NCI-H2196 (cell line): ENCODE results near the gene NFIA.
"Not testable (repeated sequence)": the region's sequence is repeated elsewhere in the genome, so short reads cannot be mapped to it uniquely, and the experiment has no call there.

Experiments used
- DNase-seq: peaks from one replicate; lab custom pipeline; 2025; ENCODE audit not compliant: unreplicated experiment; lab: John Stamatoyannopoulos, UW

The NFIA gene

DNA sequence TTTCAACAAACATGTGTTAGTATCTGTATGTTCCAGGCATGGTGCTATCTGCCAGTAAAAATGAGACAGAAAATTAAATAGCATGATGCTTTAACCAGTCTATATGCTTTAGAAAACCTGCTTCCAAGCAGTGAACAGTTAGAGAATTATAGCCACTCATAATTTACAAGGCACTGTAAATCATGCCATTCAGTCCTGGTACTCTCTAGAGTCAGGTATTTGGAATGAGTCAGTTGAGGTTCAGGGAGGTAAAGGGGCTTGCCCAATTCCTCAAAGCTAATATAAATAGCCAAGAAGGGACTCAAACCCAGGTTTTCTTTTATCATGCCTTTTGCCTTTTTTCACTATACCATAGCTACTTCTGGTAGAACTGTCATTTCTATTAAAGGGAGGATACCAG is 184.4 kb downstream of the NFIA start:
- no peak for DNase-seq

DNA sequence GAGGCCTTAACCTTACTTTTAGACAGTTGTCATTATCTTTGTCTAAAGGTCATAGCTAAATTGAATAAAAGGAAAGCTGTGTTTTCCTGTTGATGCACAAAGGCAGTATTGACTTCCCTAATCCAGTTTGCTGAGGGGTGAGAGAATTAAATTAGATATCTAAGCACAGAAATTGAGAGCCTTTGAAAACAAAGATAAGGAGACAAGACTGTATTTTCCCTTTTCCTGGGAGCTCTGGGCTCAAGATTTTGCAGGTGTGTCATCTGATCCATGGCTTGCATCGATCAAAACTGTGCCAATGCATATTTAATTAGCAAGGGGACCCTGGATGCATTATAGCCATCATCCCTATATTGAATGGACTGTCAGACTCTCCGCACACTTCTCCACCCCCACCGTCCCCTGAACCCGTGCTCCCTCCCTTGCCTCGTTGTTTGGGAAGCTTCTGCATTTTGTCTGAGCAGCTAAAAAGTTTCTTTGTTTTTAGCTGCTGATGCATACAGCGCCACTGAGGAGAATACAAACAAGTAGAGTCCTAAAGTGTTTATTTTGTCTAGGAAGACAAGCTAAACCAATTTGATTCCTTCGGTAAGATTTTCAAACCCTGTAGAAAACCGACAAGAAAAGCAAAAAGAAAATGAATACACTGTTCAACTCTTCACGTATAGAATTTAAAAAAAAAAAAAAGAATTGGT is 186.3 kb downstream of the NFIA start:
- no peak for DNase-seq

DNA sequence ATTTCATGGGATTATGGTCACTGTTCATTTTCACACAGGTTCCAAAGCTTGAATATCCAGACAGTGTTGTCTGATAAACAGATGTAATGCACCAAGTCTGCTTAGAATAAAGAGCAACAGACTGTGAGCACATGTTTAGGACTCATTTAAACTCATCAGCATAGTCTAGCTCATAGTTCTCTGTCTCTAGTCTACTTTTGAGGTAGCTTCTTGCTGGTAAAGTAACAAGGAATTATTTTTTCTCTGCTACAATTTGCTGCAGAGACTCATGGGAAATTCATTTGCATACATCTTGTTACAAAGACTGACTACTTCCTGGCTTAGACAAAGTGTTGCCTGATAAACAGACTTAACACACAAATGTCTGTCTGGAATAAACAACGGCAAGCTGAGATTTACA is 187.2 kb downstream of the NFIA start:
- no peak for DNase-seq

DNA sequence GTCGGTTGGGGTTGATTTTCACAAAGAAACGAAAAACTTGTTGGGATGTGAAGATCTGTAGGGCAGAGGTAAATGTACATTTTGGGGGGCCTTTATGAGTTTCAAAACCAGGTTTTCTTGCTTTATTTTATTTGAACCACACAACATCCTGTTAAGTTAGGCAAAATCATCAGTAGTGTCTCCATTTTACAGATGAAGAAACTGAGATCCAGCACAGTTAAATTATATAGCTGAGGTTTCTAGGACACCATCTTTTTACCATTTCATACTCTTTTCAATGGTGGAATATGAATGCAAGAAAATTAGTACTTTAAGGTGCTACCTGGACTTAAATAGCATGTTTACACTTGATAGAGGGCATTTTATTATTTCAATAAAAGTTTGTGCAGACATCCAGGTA is 187.7 kb downstream of the NFIA start:
- DNase-seq = no peak

DNA sequence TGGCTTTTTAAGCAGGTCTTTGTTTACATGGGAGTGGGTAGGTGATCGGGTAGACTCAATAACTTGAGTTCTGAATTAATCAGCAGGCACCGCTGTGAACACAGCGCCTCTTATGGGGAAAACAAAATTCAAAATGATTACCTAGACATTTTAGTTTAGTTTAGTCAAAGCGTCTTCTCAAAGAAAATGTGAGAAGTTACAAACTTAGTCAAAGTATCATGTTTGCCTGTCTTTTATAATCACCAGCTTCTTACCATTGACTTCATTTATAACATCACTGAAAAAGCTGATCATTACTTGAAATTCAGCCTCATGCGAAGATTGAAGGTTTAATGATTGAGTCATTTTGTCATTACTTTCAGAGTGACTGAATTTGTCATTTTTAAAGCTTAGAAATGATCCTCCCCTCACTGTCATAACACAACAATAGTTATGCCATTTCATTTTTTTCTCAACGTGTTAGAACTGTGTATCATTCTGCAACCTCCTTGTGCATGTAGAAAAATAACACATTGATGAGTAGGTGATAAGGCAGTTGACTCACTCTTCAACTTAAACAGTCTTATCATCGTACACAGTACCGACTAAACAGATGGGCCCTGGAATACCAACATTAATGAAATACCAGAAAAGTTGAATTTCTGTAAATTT is 188.5 kb downstream of the NFIA start:
- no peak for DNase-seq

DNA sequence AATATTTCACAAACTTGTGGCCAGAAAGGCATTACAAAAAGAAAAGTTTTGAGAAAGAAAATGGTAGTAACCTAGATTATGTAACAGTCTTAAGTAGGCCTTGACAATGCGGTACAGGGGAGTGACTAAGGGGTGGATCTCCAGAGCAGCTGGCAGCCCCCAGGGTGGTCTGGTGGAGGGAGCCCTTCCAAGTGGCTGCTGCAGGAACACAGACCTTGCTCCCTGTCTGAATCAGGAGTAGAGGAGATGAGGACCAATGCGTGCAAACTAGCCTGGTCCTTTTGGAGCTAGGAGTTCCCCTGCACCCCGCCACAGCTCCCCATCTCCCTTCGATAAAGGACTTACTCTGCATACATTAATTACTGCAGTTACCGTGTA is 189.0 kb downstream of the NFIA start:
- no peak for DNase-seq

DNA sequence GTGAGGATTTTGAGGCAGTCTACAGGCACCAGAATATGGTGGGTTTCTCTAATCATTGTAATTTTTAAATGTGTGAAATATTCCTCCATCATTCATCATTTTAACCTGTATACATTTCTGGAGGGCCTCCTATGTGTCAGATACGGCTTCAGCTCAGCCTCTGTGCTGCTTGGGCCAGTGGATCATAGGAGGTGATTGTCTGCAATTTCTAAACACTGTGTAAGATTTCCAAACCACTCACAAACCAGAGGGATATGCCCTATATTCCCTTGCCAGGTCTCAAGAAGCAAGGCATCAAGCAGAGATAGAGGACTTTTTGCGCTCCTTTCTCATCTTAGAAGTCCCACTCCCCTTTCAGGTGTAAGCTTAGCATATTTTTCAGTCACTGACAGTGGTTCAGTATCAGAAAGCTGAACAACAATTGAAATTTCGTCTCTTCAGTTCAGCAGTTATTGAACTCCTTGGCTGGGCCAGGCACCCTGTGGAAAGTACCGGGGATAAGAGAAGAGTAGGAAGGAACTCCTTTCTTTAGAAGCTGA is 190.9 kb downstream of the NFIA start:
- DNase-seq = no peak

DNA sequence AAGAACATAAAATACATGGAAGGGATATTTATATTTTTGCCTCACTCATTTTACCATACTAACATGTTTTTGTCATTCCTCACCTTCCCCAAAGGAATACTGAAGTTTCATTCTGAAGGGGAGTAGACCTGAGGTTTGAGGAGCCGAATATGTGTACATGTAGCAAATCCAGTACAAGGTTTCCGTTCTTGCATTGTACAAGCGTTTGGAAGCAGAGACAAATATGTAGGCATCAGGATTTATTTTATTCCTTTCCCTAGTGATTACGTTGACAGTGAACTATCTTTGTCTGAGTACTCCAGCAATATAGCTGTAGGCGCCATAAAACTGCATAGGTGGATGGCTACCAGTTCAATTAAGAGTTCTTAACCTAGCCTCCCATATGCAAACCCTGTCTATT is 191.5 kb downstream of the NFIA start:
- no peak for DNase-seq

DNA sequence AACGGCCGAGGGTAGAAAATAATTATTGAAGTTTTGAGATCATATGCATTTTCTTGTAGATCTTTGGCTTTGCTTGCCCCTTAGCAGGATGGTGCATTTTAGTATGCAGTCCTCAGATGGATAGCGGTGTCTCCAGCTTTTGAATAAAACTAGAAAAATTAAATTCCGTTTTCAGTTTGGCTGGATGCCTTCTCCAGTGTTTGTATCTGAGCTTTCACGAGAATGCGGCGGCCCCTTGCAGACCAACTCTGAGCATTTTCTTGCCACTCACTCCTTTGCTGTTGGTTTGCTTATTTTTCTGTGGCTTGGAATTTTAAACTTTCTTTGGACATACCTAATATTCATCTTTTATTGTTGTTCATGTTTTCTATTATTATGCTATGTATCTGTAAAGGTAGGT is 192.6 kb downstream of the NFIA start:
- DNase-seq = no peak

DNA sequence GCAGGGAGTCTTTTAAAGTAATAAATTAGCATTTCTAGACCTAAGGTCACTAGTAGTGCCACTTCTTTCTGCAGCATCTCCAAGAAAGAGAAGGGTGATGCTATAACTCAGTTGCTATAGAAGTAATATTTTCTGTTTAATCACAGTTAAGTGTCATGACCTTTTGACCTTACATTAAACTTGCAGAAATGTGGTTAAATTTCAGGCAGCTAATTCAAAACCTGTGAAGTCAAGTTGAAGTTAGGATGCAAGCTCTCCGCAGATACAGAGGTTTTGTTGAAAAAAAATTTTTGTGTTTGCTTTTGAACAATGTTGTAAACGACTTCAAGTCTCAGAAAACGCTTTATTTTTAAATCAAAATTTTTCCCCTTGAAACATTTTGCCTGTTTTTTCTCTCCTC is 193.9 kb downstream of the NFIA start:
- no peak for DNase-seq

DNA sequence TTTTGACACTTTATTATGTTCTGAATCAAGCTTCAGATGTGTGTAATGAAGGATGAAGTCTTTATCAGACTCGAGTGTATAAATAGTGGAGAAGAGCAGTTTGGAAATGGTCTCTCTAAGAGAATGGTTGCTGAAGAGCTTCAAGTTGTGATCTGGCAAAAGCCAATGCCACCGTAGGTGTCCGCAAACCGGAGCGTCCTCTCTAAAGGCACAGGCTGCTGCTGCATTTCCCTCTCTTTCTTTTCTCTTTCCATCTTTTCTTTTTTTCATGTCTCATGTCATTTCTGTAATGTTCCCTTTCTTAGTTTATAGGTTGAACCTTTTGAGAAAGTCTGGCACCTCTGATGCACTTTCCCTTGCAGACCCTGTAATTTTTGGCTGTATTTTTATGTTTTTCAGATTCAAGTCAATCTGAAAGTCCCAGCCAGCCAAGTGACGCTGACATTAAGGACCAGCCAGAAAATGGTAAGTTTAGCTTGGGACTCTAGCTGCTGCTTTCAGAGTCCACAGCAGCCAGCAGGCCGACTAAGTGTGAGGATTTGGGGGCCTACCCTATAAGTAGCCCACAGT is 194.8 kb downstream of the NFIA start:
- no peak for DNase-seq

DNA sequence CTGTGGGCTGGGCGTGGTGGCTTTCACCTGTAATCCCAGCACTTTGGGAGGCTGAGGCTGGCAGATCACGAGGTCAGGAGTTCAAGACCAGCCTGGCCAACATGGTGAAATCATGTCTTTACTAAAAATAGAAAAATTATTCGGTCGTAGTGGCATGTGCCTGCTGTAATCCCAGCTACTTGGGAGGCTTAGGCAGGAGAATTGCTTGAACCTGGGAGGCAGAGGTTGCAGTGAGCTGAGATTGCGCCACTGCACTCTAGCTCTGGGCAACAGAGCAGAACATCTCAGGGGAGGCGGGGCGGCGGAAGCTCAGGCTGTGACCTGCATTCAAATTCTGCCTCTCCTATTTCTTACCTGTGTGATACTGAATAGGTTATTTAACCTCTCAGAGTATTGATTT is 196.1 kb downstream of the NFIA start:
- DNase-seq = not testable (repeated sequence)

DNA sequence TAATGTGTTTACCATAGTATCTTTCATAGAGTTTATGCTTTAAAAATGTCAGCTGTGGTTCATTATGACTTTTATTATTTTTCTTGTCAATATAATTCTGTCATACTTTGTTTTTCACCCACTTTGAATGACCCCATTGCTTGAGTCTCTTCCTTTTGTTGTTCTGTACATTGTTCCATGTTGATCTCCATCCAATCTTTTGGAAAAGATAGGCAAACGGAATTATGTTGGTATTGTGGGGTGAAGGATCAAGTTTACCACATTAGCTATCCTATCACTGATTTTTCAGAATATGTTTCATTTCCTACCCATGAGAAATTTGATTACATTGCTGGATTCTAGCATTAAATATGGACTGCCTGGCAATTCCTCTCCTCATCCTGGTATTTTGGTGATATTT is 196.6 kb downstream of the NFIA start:
- no peak for DNase-seq

DNA sequence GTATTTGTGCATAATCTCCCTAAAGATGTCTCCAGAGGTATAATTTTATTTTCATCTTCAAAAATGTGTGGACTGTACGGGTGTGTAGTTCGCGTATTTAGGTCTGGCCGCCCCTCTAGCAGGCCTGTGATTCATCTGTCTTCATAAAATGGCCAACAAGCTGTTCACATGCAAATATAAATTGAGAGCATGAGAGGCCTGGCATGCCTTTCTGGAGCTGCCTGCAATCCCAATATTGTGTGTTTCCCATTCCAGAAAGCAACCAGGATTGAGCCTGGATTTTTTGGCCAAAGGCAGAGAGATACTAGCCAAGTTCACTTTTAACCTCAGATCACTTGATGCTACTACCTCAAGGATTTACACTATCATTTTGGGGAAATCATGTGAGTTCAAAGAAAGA is 197.2 kb downstream of the NFIA start:
- no peak for DNase-seq

DNA sequence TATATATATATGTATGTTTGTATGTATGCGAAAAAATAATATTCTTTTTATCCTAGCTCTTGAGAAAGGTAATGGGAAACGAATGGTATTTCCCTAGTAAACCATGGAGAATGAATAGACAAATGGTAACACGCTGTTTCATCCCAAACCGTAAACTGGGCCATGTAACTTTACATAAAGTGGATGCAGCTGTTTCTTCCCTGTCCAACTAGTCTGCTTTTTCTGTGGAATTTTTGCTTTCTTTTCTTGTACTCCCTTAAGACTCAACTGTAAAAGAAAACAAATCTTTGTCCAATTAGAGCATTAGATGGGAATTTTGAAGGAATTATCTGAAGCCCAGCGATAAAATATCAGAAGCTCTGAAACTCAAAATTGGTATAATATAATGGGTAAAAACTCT is 198.1 kb downstream of the NFIA start:
- no peak for DNase-seq

DNA sequence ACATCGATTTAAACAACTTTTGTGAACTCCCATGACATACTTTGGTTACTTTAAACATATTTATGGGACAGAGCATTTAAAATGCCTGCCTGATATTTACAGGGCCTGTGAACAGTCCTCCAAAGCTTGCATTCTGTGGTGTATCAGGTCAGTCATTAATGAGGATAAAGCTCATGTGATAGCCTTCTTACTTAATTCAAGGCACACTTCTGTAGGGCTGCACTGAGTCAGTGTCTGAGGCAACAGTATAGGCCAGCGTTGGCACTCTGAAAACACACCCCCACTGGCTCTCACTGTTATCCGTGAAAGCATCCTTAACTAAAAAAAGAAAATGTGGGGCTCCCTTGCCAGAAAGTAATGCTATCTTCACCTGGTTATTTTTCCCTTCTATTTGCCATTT is 200.0 kb downstream of the NFIA start:
- DNase-seq = no peak

DNA sequence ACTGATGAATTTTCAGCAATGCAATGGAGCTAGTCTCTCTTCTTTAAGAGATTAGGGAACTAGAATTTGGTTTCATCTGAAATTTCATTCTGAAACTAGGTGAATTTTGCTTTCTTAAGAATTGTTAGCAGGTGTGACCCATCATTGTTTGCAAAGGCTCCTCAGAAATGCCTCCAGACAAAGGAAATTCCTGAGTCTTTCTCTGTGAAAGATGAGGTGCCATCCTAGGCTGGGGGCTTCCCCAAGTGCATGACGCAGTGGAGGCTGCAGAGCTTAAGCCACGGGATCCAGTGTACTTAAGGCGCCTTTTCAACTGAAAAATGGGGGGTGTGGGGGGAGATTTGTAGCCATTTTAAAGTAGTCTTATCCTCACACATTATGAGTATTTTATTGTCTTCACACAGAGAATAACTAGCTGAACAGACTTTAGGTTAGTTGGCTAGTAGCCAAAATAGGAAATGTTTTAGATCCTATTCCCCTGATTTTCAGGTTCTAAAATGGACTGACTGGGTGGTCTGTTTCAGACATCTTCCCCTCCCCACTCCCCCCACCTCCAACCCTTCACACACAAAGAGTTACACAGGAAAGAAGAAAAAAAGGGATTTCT is 202.0 kb downstream of the NFIA start:
- DNase-seq = no peak

DNA sequence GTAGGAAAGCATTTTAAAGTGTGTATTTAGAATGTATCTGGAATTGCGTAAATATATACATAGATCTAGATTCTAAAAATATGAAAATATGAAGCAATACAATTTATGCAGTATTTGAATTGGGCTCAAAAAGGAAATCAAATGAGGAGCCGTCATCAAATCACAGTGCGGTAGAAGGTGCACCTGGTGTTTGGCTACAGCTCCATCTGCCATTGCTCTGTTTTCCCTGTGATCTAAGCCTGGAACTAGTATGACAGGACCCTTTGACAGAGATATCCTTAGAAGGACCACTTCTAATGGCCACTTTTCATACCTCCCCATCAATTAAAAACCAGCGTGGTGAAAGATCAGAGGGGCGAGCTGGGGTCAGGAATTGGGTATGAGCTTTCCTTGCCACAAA is 202.6 kb downstream of the NFIA start:
- DNase-seq = no peak

DNA sequence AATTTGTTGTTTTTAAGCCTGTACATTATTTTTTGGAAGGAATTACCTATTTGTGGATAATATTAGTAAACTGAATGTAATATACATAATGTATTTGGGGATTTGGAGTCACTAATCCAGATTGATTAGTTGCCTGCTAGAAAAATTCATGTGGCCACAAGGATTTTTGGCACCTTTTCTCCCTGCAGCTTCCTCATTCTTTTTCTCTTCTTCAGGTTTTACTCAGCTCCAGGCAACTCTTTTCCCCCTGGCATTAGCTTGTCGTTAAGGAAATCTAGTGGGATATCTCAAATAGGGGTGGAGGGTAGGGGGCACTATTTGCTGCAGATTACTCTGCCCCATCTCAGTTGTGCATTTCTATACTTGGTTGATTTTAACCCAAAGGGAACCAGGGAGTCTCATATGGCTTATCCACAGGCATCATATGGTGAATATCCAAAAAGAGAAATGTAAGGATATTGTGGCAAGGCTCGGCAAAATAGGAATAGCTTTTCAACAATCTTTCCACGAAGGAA is 203.1 kb downstream of the NFIA start:
- no peak for DNase-seq

DNA sequence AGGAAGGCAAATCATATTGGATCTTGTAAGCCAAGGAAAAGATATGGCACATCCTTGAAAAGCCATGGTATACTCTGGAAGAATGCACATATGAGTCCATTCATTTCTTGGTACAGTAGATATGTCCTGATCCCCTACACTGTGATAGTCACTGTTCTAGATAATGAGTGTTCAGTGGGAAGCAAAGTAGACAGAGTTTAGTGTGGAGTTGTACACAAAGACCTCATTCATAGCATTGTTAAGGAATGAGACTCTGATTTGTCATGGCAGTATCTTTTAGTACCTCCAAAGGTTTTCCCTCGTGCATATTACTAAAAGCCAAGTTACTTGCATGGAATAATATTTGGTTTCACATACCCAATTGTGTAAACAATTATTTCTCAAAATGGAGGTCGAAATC is 204.7 kb downstream of the NFIA start:
- no peak for DNase-seq

DNA sequence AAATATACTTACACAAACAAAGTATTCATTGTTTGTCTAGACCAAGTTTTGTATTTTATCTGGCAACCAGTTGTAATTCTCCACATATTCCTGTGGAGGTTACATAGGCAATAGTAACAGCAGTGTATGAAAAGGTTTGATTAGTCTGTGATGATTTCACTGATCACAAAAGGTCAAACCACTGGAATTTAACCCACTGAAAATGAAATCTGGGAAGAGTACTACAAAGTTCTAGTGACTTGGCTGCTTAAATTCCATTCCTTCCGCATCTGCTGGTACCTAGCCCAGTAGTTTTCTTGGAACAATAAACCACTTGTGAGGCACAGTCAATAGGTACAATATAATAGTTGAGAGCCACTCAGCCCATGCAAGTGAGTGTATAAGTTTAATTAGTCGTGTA is 205.4 kb downstream of the NFIA start:
- DNase-seq = no peak
